ENCODE results near the gene NUDT13.

The NUDT13 gene

DNA sequence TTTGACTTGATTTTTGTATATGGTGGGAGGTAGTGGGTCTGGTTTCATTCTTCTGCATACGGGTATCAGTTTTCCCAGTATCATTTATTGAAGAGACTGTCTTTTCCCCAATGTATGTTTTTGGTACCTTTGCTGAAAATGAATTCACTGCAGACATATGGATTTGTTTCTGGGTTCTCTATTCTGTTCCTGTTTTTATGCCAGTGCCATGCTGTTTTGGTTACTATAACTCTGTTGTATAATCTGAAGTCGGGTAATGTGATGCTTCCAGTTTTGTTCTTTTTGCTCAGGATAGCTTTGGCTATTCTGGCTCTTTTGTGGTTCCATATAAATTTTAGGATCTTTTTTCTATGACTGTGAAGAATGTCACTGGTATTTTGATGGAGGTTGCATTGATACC is 56.7 kb downstream of the NUDT13 start:
- DNase-seq (ENCODE audit: low read depth): no peak

DNA sequence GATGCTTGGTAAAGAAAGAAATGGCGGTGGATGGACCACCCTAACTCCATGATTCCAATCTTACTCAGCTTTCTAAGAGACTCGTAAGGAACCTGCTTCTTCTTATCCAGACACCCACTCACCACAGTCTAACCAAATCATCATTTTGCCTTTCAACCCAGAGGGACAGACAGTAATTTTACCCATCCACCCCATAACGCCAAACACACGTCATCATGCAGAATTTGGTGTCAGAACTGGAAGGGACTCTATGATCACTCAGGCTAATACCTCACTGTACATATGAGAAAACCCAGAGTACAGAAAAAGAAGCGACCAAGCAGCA is 57.2 kb downstream of the NUDT13 start:
- no peak for DNase-seq (ENCODE audit: low read depth)

DNA sequence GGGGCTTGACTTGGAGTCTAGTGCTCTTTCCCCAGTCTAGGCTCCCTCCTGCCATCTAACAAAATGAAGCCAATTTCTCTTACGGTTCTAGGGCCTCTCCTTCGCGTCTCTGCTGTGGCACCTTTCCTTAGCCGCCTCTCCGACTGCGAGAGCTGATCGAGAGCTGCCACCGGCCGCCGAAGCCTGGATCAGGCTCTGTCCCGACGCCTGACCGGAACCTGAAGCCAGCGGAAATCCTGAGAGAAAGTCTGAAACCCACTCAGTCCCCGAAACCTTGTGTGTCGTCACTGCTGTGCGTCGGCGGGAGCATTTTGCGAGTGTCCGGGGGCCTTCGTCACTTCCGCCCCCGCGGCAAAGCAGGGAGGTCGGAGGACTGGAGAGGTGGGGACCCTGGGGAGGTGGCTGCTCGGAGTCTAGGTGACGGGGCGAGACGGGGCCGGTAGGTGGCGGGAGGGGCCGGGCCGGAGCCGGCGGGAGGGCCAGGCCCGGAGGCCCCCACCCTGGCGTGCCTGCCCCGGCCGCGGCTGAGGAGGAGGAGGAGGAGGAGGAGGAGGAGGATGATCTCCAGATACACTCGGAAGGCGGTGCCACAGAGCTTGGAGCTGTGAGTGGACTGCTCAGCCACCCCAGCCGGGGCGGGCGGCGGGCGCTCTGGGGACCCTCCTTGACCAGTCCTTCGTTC is 57.7 kb downstream of the NUDT13 start, which contains the start of the genes ECD and FAM149B1:
Gene ECD (minus strand): TSS at position 226 of the 682 bp plus-strand sequence. CDS start 4,071 bp downstream, outside the sequence.
Gene FAM149B1 (plus strand): TSS at position 337 of the 682 bp plus-strand sequence. CDS start 221 bp downstream, at position 558.
- DNase-seq (ENCODE audit: low read depth): peak; percentile 86

DNA sequence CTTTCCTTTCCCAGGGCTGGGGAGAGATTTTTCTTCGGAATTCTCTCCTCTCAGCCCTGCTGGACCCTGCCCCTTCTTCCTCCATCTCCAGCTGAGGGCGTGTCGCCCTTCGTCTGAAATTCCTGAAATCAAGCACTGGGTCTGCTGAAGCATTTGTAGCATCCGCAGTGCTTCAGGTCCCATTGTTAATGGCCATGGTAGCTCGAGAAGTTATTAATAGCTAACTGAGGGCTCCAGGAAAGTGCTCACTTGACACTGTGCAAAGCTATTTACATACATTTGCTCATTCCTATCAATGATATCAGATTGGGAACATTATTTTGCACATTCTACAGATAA is 58.2 kb downstream of the NUDT13 start:
- DNase-seq (ENCODE audit: low read depth): no peak

DNA sequence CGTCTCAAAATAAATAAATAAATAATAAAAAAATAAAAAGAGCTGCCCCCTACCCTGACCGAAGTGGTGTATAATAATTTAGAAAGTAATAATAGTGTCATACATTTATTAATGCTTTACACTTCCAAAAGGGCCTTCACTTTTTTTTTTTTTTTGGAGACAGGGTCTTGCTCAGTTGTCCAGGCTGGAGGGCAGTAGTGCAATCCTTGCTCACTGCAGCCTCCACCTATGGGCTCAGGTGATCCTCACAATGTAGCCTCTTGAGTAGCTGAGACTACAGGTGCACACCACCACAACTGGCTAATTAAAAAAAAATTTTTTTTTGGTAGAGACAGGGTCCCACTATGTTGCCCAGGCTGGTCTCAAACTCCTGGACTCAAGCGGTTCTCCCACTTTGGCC is 59.1 kb downstream of the NUDT13 start:
- no peak for DNase-seq (ENCODE audit: low read depth)

DNA sequence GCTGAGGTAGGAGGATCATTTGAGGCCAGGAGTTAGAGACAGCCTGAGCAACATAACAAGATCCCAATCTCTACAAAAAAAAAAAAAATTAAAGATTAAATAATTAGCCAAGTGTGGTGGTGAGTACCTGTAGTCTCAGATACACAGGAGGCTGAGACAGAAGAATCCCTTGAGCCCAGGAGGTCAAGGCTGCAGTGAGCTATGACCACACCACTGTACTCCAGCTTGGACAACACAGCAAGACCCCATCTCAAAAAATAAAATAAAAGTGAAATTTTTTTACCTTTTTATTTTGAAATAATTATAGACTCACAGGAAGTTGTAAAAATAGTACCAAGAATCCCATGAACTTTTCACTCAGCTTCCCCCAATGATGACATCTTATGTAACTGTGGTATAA is 62.6 kb downstream of the NUDT13 start:
- DNase-seq (ENCODE audit: low read depth): no peak

DNA sequence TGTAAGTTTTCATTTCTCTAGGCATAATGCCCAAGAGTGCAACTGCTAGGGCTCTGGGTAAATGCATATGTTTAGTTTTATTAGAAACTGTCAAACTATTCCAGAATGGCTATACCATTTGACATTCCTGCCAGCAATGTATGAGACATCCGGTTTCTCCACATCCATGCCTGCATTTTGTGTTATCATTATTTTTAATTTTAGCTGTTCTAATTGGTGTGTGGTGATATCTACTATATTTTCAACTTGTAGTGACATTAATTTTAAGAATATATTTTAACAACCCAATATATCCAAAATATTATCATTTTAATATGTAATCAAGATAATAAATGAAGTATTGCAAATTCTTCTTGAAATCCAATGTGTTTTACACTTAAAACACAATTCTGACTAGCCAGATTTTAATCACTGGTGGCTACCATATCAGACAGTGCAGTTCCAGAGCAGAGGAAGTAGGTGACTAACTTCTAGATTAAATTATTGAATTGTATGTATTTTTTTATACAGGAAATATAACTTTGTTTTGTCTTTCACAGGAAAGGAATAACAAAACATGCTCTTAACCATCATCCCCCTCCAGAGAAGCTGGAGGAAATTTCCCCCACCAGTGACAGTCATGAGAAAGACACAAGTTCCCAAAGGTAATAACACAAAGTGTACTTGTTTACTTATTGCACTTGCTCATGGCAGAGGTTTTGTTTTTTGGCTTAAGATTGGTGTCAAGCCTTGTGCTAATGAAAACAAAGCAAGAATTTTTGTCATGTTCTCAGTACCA is 64.1 kb downstream of the NUDT13 start:
- DNase-seq (ENCODE audit: low read depth): no peak
